Esophagus muscularis mucosa (tissue), 3 donors: Measurements from ENCODE around the gene NBAS.

Experiments
- EP300 ChIP-seq: sonication (generic); formaldehyde crosslinking; IDR thresholded peaks from one replicate; pipeline ENCODE4 v1.6.1; 2017; ENCODE audit warnings: antibody characterized with exemption
- POLR2AphosphoS5 ChIP-seq, 2 donors: sonication (generic); formaldehyde crosslinking; IDR thresholded peaks; one replicate each; pipeline ENCODE4 v1.6.1; 2017; ENCODE audit warnings: antibody characterized with exemption in 2 of 2

DNA sequence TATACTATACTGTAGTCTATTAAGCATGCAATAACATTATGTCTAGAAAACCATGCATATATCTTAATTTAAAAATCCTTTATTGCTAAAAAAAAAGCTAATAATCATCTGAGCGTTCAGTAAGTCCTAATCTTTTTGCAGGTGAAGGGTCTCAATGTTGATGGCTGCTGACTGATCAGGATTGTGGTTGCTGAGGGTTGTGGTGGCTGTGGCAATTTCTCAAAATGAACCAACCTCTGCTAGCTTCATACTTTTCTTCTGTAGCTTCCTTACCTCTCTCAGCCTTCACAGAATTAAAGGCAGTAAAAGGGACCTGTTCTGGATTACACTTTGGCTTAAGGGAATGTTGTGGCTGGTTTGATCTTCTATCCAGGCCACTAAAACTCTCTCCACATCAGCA, 235.8 kb downstream of the NBAS start:
- TF ChIP-seq POLR2AphosphoS5 (IDR thresholded peaks at IDR 0.05) (no peak), EP300 (no peak)
